HepG2 (cell line): ENCODE results near the gene A3GALT2. TPM values are rescaled to one million over a fixed set of nuclear protein-coding genes. Genes with fewer than 3 reads are reported as not detected.

Experiments
- ATAC-seq: fragments of 200-7000 bp; cut with Tn5 transposase; 3 replicates; pipeline ENCODE4 v1.9.1; 2020; ENCODE audit warnings: mild to moderate bottlenecking, moderate library complexity
- BruUV-seq: library from RNA; stranded (reverse); fragments of 400-500 nt; replicated peaks from 2 replicates; lab custom pipeline; 2021; lab: Mats Ljungman, UMichigan
- CTCF ChIA-PET: fragments of 300-600 bp; formaldehyde crosslinking; extraction: SDS; loops from one replicate; lab custom pipeline; 2021; ENCODE audit warnings: low total read pairs, inconsistent platforms, low intra/inter-chr PET ratio; lab: Yijun Ruan, JAX
- POLR2A ChIA-PET: fragments of 350-600 bp; sonication (Branson Sonifier 250); formaldehyde crosslinking; loops from one replicate; lab custom pipeline; 2020; ENCODE audit warnings: antibody characterized with exemption, inconsistent platforms; lab: Yijun Ruan, JAX
- DNase-seq: peaks from one replicate; pipeline ENCODE4 v3.0.0-alpha.2; 2015; ENCODE audit warnings: low spot score
- FAIRE-seq: peaks from 3 replicates; lab custom pipeline; 2011; peaks lifted over from hg19 to GRCh38; lab: Jason Lieb, UNC
- H2AFZ ChIP-seq: one replicate; pipeline ENCODE4 v1.6.1; 2011; ENCODE audit warnings: low read length, inconsistent platforms
- H3K27ac ChIP-seq: fragments of 300-600 bp; 3 replicates; pipeline ENCODE4 v1.8.0; 2011; ENCODE audit warnings: mixed run types, mild to moderate bottlenecking, mixed read lengths, low read length, inconsistent platforms; ENCODE audit not compliant: insufficient read depth; ENCODE audit errors: extremely low read length
- H3K27me3 ChIP-seq, 2 experiments: fragments of 200-600 bp in 1 of 2; 2 replicates in 1 of 2; 3 replicates in 1 of 2; pipeline versions ENCODE4 v1.6.0 to v1.8.0; 2011; ENCODE audit warnings: low read length in 2 of 2, mild to moderate bottlenecking in 2 of 2, moderate library complexity in 2 of 2, inconsistent platforms in 1 of 2; ENCODE audit not compliant: insufficient read depth in 2 of 2, control insufficient read depth in 1 of 2
- H3K36me3 ChIP-seq, 2 experiments: fragments of 200-600 bp in 1 of 2; replicated peaks in 1 of 2; 2 replicates in 1 of 2; 3 replicates in 1 of 2; pipeline versions ENCODE4 v1.5.1 to v1.8.0; 2011; ENCODE audit warnings: low read length in 2 of 2, inconsistent platforms in 1 of 2; ENCODE audit not compliant: insufficient read depth in 2 of 2, control insufficient read depth in 1 of 2
- H3K4me1 ChIP-seq: 2 replicates; pipeline ENCODE4 v1.5.1; 2012; ENCODE audit warnings: low read length, inconsistent platforms; ENCODE audit not compliant: insufficient read depth
- H3K4me2 ChIP-seq: 2 replicates; pipeline ENCODE4 v1.6.0; 2011; ENCODE audit warnings: low read depth, low read length, inconsistent platforms
- H3K4me3 ChIP-seq, 3 experiments: fragments of 200-600 bp in 1 of 3; sonication (generic), shearing (Covaris generic) in 1 of 3; replicated peaks in 1 of 3; 2 replicates each; pipeline ENCODE4 v1.5.1; 2011 to 2016; ENCODE audit warnings: low read length in 3 of 3, inconsistent platforms in 2 of 3, low read depth in 2 of 3, mild to moderate bottlenecking in 2 of 3, control low read depth in 1 of 3, mixed read lengths in 1 of 3; ENCODE audit not compliant: insufficient read depth in 1 of 3
- H3K79me2 ChIP-seq: one replicate; pipeline ENCODE4 v1.6.1; 2011; ENCODE audit warnings: low read length, inconsistent platforms; ENCODE audit not compliant: insufficient read depth
- H3K9ac ChIP-seq: 2 replicates; pipeline ENCODE4 v1.6.0; 2011; ENCODE audit warnings: mild to moderate bottlenecking, low read depth, low read length, inconsistent platforms; ENCODE audit not compliant: insufficient read depth
- H3K9me3 ChIP-seq: 2 replicates; pipeline ENCODE4 v1.5.1; 2012; ENCODE audit warnings: mild to moderate bottlenecking, low read length
- H4K20me1 ChIP-seq: 2 replicates; pipeline ENCODE4 v1.6.0; 2011; ENCODE audit warnings: inconsistent platforms, mild to moderate bottlenecking, low read length, moderate library complexity; ENCODE audit not compliant: insufficient read depth
- AGO2 ChIP-seq: fragments of 200-400 bp; formaldehyde crosslinking; optimal IDR thresholded peaks from 2 replicates; pipeline ENCODE3; 2017; ENCODE audit warnings: mild to moderate bottlenecking, low read depth, low read length, moderate library complexity
- ATF7-NPFF ChIP-seq: sonication (generic); formaldehyde crosslinking; IDR thresholded peaks from 2 replicates; pipeline ENCODE4 v1.8.1; 2023; ENCODE audit warnings: mild to moderate bottlenecking, low read depth, missing genetic modification reagents, moderate library complexity
- CC2D1A ChIP-seq: sonication (generic); formaldehyde crosslinking; IDR thresholded peaks from 2 replicates; pipeline ENCODE4 v1.8.1; 2023; ENCODE audit warnings: mild to moderate bottlenecking, missing genetic modification reagents
- FLYWCH1 ChIP-seq: sonication (generic); formaldehyde crosslinking; IDR thresholded peaks from 2 replicates; pipeline ENCODE4 v1.8.1; 2023; ENCODE audit warnings: mild to moderate bottlenecking, missing genetic modification reagents
- HOXA7 ChIP-seq: sonication (generic); formaldehyde crosslinking; IDR thresholded peaks from 2 replicates; pipeline ENCODE4 v1.8.1; 2022; ENCODE audit warnings: mild to moderate bottlenecking, missing genetic modification reagents, moderate library complexity
- HOXA9 ChIP-seq: sonication (generic); formaldehyde crosslinking; IDR thresholded peaks from 2 replicates; pipeline ENCODE4 v1.8.1; 2022; ENCODE audit warnings: missing genetic modification reagents, mild to moderate bottlenecking, moderate library complexity, borderline replicate concordance
- MAFG ChIP-seq: sonication (generic); formaldehyde crosslinking; IDR thresholded peaks from 2 replicates; pipeline ENCODE4 v1.5.1; 2020; ENCODE audit warnings: mild to moderate bottlenecking, missing genetic modification reagents
- NBN ChIP-seq: fragments of 450-650 bp; conservative IDR thresholded peaks from 2 replicates; pipeline ENCODE4 v1.6.1; 2017
- NFYC ChIP-seq: IDR thresholded peaks from 2 replicates; pipeline ENCODE4 v1.6.1; 2016; ENCODE audit warnings: missing genetic modification reagents, missing compliant biosample characterization
- PHF21A ChIP-seq: sonication (generic); formaldehyde crosslinking; IDR thresholded peaks from 2 replicates; pipeline ENCODE4 v1.5.0; 2020; ENCODE audit warnings: mild to moderate bottlenecking, missing genetic modification reagents
- RERE ChIP-seq: IDR thresholded peaks from 2 replicates; pipeline ENCODE4 v1.6.1; 2016; ENCODE audit warnings: low read depth, missing genetic modification reagents, missing compliant biosample characterization
- SCMH1 ChIP-seq: sonication (generic); formaldehyde crosslinking; IDR thresholded peaks from 2 replicates; pipeline ENCODE4 v1.9.0; 2021; ENCODE audit warnings: missing genetic modification reagents, mild to moderate bottlenecking, borderline replicate concordance
- SKI ChIP-seq: fragments of 450-650 bp; IDR thresholded peaks from one replicate; pipeline ENCODE4 v1.6.1; 2018; ENCODE audit warnings: mild to moderate bottlenecking; ENCODE audit not compliant: partially characterized antibody
- STAT5B ChIP-seq: sonication (generic); formaldehyde crosslinking; IDR thresholded peaks from 2 replicates; pipeline ENCODE4 v1.4.0; 2020; ENCODE audit warnings: missing genetic modification reagents
- TRIM22 ChIP-seq: fragments of 450-650 bp; IDR thresholded peaks from 2 replicates; pipeline ENCODE4 v1.6.1; 2017
- ZNF562 ChIP-seq: sonication (generic); formaldehyde crosslinking; IDR thresholded peaks from 2 replicates; pipeline ENCODE4 v1.8.0; 2022; ENCODE audit warnings: missing genetic modification reagents, borderline replicate concordance
- ZNF841 ChIP-seq: sonication (generic); formaldehyde crosslinking; IDR thresholded peaks from 2 replicates; pipeline ENCODE4 v1.8.1; 2023; ENCODE audit warnings: missing genetic modification reagents, borderline replicate concordance
- ZSCAN9 ChIP-seq: IDR thresholded peaks from 2 replicates; pipeline ENCODE4 v1.6.1; 2016; ENCODE audit warnings: borderline replicate concordance
- WGBS: methylation state at CpG from one replicate; pipeline ENCODE4 v1.1.6; 2017; ENCODE audit warnings: low lambda C conversion rate; 5-methylcytosine and 5-hydroxymethylcytosine counted together
- in situ Hi-C: cut with HindIII; loops from 2 replicates; pipeline ENCODE4 v1.10.0; 2017; ENCODE audit warnings: low pct_unique_long_range_greater_than_20kb; ENCODE audit not compliant: extremely low pct_ligation_motif_present
- intact Hi-C: fragments of 100-400 bp; cut with micrococcal nuclease; formaldehyde crosslinking; loops from one replicate; pipeline ENCODE4 v1.10.0; 2022; ENCODE audit not compliant: unreplicated experiment
- polyA plus RNA-seq, 8 experiments: library from polyadenylated mRNA; depleted of rRNA in 3 of 8; stranded (reverse) in 7 of 8; unstranded in 1 of 8; fragments of >200 nt; fragmentation: Illumina TruSeq in 4 of 8; extraction: Trizol in 4 of 8; gene quantifications; 2 replicates each; pipeline versions ENCODE4 v1.2.1 to v1.2.3, GENCODE V29; 2011 to 2016; ENCODE audit warnings: low read depth in 4 of 8, missing spikeins in 1 of 8, mixed read lengths in 1 of 8; ENCODE audit not compliant: insufficient read depth in 1 of 8
- total RNA-seq, 5 experiments: library from RNA; depleted of rRNA; stranded (reverse); fragments of >200 nt; fragmentation: Illumina TruSeq; extraction: Trizol; gene quantifications; 2 replicates each; pipeline ENCODE4 v1.2.3, GENCODE V29; 2016; ENCODE audit warnings: low read depth in 1 of 5

Gene A3GALT2
- total and polyA plus RNA-seq, 2 of the 13 experiments (the other 11 are each of a cell fraction or from before 2014, with no cell fraction given), result not detected

GRCh38 chr1:33280091-33280661 is 40.7 kb downstream of the A3GALT2 start (continued):
- no peak for TF ChIP-seq RERE (CRISPR knock-in tag)
- TF ChIP-seq SKI, result no peak
- no peak for TF ChIP-seq PHF21A (CRISPR knock-in tag)
- TF ChIP-seq NBN, result no peak

- TF ChIP-seq ZNF562 (CRISPR knock-in tag) (no peak), AGO2 (no peak), ZNF841 (CRISPR knock-in tag) (no peak), CC2D1A (no peak), ZSCAN9 (CRISPR knock-in tag) (no peak), HOXA7 (CRISPR knock-in tag) (no peak), ATF7-NPFF (CRISPR knock-in tag) (no peak), HOXA9 (CRISPR knock-in tag) (no peak), STAT5B (CRISPR knock-in tag) (no peak), TRIM22 (no peak), MAFG (CRISPR knock-in tag) (no peak), SCMH1 (CRISPR knock-in tag) (no peak), NFYC (CRISPR knock-in tag) (no peak), FLYWCH1 (CRISPR knock-in tag) (no peak)
- ChIA-PET POLR2A (no interaction called here), CTCF (no interaction called here)
- H3K9me3 ChIP-seq, result no peaks in the 10 kb centered on the region
- H3K4me3 ChIP-seq, result no peak overlapping the region
- BruUV-seq, result no TSS peak
- FAIRE-seq (no peak), DNase-seq (no peak), ATAC-seq (no peak)
- H3K79me2 ChIP-seq, result no peaks in the 10 kb centered on the region
- peaks cover 12% of the 10 kb centered on the region for H3K4me1 ChIP-seq
- H2AFZ ChIP-seq, result no peak overlapping the region
- 95% methylated on average over 11 of the region's 11 CpGs for WGBS
- intact Hi-C loops, result no loop called here
- no peaks in the 10 kb centered on the region for H4K20me1 ChIP-seq
- in situ Hi-C loops, result no loop called here
- H3K27me3 ChIP-seq, result no peaks in the 10 kb centered on the region
- no peak overlapping the region for H3K27ac ChIP-seq
- peaks cover 7 to 29% of the 10 kb centered on the region in 2 experiments; a peak in 4 of 5 replicates for H3K36me3 ChIP-seq
- H3K4me2 ChIP-seq, result no peak overlapping the region
- H3K9ac ChIP-seq, result no peak overlapping the region
Measured at GRCh38 chr1:33277488-33278084, 43.3 kb downstream of the A3GALT2 start.
